HG02623 (cell line): ENCODE measurements around the gene ERCC6.
A peak's percentile ranks its signal among the peaks of the same experiment; 100 is the strongest.

Source experiments
- ATAC-seq: cut with Tn5 transposase; IDR thresholded peaks from one replicate; pipeline ENCODE4 v1.9.1; 2021; ENCODE audit warnings: moderate library complexity; ENCODE audit not compliant: unreplicated experiment

The ERCC6 gene

GRCh38 chr10:49512121-49512809 lies 26.7 kb downstream of the ERCC6 start:
- peak; percentile 43 for ATAC-seq

GRCh38 chr10:49509771-49510303 lies 29.1 kb downstream of the ERCC6 start:
- no peak for ATAC-seq

DNA sequence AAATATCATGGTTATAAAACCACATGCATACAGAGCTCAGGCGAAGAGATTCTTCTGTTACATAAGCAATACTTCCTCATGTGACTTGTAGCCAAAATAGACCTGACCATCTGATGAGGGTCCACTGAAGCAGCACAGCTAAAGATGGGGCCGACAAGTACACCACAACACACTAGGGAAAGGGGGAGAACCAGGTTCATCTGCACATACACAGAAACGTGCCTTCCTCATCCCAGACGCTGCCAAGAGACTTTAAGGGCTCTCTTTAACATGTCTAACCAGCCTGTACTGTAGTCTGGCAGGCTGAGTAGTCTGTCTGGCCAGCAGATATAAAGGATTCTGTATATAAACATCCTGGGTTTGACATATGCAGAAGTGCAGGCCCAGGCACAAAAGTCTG lies 30.3 kb downstream of the ERCC6 start:
- no peak for ATAC-seq

DNA sequence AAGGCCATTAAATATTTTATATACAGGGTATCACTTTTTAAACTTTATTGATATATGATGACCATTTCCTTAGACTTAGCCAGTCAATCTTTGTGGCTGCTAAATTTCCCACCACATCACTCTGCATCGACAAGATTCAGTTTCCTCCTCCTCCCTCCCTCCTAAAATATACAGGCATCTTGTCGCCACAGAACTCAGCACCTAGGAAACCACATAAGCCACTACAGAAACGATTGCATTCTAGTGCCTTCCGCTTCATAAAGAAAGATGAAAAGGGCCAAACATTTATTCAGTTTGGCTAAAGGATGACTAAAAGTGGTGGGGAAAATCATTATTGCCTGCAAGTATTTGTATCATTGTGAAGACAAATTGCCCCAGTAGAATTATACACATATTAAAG lies 30.7 kb downstream of the ERCC6 start:
- ATAC-seq, result no peak

- ATAC-seq, result no peak
Measured at GRCh38 chr10:49505589-49505988, 33.3 kb downstream of the ERCC6 start.

GRCh38 chr10:49505076-49505475 lies 33.8 kb downstream of the ERCC6 start:
- no peak for ATAC-seq

GRCh38 chr10:49504528-49504927 lies 34.4 kb downstream of the ERCC6 start:
- no peak for ATAC-seq

DNA sequence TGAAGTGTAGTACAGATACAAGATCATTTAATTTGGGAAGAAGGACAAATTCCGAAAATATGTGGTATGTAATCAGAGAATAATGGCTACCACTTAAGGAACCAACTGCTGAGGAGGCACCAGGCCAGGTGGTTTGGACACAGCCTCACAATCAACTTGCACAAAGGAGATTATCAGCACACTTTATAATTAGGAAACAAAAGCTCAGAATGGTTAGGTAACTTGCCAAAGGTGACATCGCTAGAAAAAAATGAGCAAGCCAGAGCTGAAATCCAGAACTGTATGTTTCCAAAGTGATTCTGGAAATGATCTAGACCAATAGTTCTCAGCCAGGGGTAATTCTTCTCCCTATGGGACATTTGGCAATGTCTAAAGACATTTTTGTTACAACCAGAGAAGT lies 36.6 kb downstream of the ERCC6 start:
- no peak for ATAC-seq

DNA sequence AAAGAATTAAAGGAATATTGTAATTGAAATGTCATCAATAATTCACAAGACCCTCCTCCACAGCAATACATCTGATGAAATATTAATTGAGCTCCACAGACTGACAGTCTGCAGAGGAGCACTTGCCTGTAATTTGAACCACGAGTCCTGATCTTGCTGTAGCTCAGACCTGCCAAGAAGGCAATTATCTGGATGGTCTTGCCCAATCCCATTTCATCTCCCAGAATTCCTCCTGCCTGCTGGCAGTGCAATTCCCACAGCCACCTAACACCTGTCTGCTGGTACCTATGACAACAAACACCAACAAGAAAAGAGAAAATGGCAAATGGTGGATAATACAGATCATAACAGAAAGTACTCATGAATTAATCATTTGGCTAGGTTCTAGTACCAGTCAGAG lies 38.5 kb downstream of the ERCC6 start:
- ATAC-seq, result no peak

GRCh38 chr10:49499305-49499851 lies 39.5 kb downstream of the ERCC6 start:
- no peak for ATAC-seq

GRCh38 chr10:49498425-49498824 lies 40.5 kb downstream of the ERCC6 start:
- ATAC-seq, result no peak

GRCh38 chr10:49497358-49497757 lies 41.6 kb downstream of the ERCC6 start:
- ATAC-seq, result no peak

- no peak for ATAC-seq
Measured at GRCh38 chr10:49488056-49488717, 50.7 kb downstream of the ERCC6 start.

GRCh38 chr10:49486738-49487137 lies 52.2 kb downstream of the ERCC6 start:
- ATAC-seq, result no peak

- no peak for ATAC-seq
Measured at GRCh38 chr10:49486009-49486408, 52.9 kb downstream of the ERCC6 start.

- no peak for ATAC-seq
Measured at GRCh38 chr10:49484486-49485235, 54.3 kb downstream of the ERCC6 start.

- no peak for ATAC-seq
Measured at GRCh38 chr10:49478819-49479218, 60.1 kb downstream of the ERCC6 start.

GRCh38 chr10:49474901-49475300 lies 64.0 kb downstream of the ERCC6 start:
- ATAC-seq, result no peak

DNA sequence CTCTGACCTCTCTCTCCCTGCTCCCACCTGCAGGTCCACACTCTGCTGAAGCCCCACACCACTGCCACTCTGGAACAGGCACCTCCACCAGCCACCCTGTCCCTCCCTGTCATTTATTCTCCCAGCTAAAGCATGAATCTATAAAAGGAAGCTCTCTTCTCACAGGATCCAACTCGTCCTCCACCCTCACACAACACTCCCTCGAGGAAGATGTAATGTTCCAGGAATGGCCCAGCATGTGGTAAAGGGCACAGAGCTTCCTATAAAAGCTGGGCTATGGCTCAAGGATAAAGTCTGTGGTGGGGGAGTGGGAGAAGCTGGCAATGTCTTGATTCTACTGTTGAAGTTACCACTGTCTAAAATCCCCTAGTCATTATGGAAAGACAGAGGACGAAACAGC lies 67.4 kb downstream of the ERCC6 start:
- no peak for ATAC-seq

DNA sequence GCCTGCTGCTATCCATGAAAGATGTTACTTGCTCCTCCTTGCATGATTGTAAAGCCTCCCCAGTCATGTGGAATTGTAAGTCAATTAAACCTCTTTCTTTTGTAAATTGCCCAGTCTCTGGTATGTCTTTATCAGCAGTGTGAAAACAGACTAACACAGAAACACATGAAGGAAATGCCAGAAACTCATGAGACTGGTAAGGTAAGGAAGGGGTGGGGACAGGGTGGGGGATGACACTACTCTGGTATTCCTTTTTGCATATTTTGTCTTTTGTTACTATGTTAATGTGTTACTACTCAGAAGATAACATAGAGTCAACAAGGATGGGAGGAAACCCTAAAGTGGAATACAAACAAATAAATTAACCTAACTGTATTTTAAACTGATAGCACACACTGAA lies 73.2 kb downstream of the ERCC6 start:
- ATAC-seq, result no peak
